Transverse colon (tissue), 4 donors: ENCODE data around the gene PILRA.

Source experiments
- CTCF ChIP-seq, 5 experiments: fragments of 200-600 bp in 3 of 5; fragments of 450-650 bp in 2 of 5; sonication (generic) in 3 of 5; IDR thresholded peaks; 1 replicate in 2 of 5; 2 replicates in 3 of 5; pipeline ENCODE4 v1.5.1; 2016 to 2017; ENCODE audit warnings: antibody characterized with exemption in 5 of 5, inconsistent platforms in 3 of 5, mild to moderate bottlenecking in 2 of 5, moderate library complexity in 1 of 5
- POLR2A ChIP-seq: fragments of 450-650 bp; IDR thresholded peaks from one replicate; pipeline ENCODE4 v1.6.1; 2016; ENCODE audit warnings: antibody characterized with exemption, mild to moderate bottlenecking, moderate library complexity
- POLR2AphosphoS5 ChIP-seq, 3 donors: sonication (generic); formaldehyde crosslinking; IDR thresholded peaks; one replicate each; pipeline ENCODE4 v1.6.1; 2016; ENCODE audit warnings: antibody characterized with exemption in 3 of 3

- TF ChIP-seq CTCF (IDR thresholded peaks at IDR 0.05) (no peak), POLR2A (no peak), POLR2AphosphoS5 (IDR thresholded peaks at IDR 0.05) (no peak)
These were observed 24.5 kb upstream of the PILRA start for GRCh38 chr7:100348805-100349204.
